CMK (cell line): ENCODE results near the gene CNR2.
"Not testable (repeated sequence)": the region's sequence is repeated elsewhere in the genome, so short reads cannot be mapped to it uniquely, and the experiment has no call there.

ENCODE experiments used
- DNase-seq: peaks from one replicate; pipeline ENCODE4 v3.0.0-alpha.2; 2010; ENCODE audit warnings: low read depth

The CNR2 gene

GRCh38 chr1:23836037-23836436 lies 77.1 kb downstream of the CNR2 start:
- DNase-seq = no peak

- not testable (repeated sequence) for DNase-seq
Measured at GRCh38 chr1:23834156-23834555, 79.0 kb downstream of the CNR2 start.

- DNase-seq = no peak
Measured at GRCh38 chr1:23827717-23828116, 85.4 kb downstream of the CNR2 start.

- DNase-seq = not testable (repeated sequence)
Measured at GRCh38 chr1:23826590-23826989, 86.6 kb downstream of the CNR2 start.

- no peak for DNase-seq
Measured at GRCh38 chr1:23825762-23826522, 87.2 kb downstream of the CNR2 start.

- DNase-seq = peak; percentile 79
Measured at GRCh38 chr1:23825076-23825761, 87.9 kb downstream of the CNR2 start, which contains the start of gene HMGCL. Gene HMGCL, minus strand, starts transcription at chr1:23825429. Its CDS starts 14 bp downstream, at chr1:23825415.

- no peak for DNase-seq
Measured at GRCh38 chr1:23824711-23825075, 88.5 kb downstream of the CNR2 start.

- no peak for DNase-seq
Measured at GRCh38 chr1:23823767-23824166, 89.4 kb downstream of the CNR2 start.
